ENCODE measurements around the gene GJC3.
"Not testable (repeated sequence)": the region's sequence is repeated elsewhere in the genome, so short reads cannot be mapped to it uniquely, and the experiment has no call there.

GJC3 gene

GRCh38 chr7:99955247-99955646, 25.8 kb upstream of the GJC3 start:
- Histone ChIP-seq H3K36me3 (ENCODE audit: control insufficient read depth in 5 of 5, insufficient read depth in 5 of 5, low read length in 5 of 5) (no peaks in the 10 kb centered on the region), H3K9ac (ENCODE audit: low read length in 5 of 5) (no peak overlapping the region), H3K9me3 (ENCODE audit: control insufficient read depth in 5 of 5, low read length in 5 of 5) (peaks cover 0 to 7% (median 0%) of the 10 kb centered on the region in 5 donors), H3K27me3 (ENCODE audit: control insufficient read depth in 5 of 5, insufficient read depth in 4 of 5, low read length in 5 of 5) (peaks cover 0 to 4% (median 0%) of the 10 kb centered on the region in 5 donors), H3K27ac (ENCODE audit: low read depth, low read length) (no peak overlapping the region), H3K4me3 (ENCODE audit: low read depth in 1 of 5, low read length in 5 of 5) (no peak overlapping the region), H3K4me1 (ENCODE audit: control insufficient read depth in 5 of 5, insufficient read depth in 5 of 5, low read length in 5 of 5) (peaks cover 0 to 4% (median 3%) of the 10 kb centered on the region in 5 donors)

GRCh38 chr7:99954643-99955042, 25.2 kb upstream of the GJC3 start:
- H3K27me3 ChIP-seq (ENCODE audit: control insufficient read depth in 5 of 5, insufficient read depth in 4 of 5, low read length in 5 of 5); H3K4me3 ChIP-seq (ENCODE audit: low read depth in 1 of 5, low read length in 5 of 5); H3K27ac ChIP-seq (ENCODE audit: low read depth, low read length); H3K9me3 ChIP-seq (ENCODE audit: control insufficient read depth in 5 of 5, low read length in 5 of 5); H3K36me3 ChIP-seq (ENCODE audit: control insufficient read depth in 5 of 5, insufficient read depth in 5 of 5, low read length in 5 of 5); H3K4me1 ChIP-seq (ENCODE audit: control insufficient read depth in 5 of 5, insufficient read depth in 5 of 5, low read length in 5 of 5); H3K9ac ChIP-seq (ENCODE audit: low read length in 5 of 5): not testable (repeated sequence)

GRCh38 chr7:99953649-99954048, 24.2 kb upstream of the GJC3 start:
- H3K9me3 ChIP-seq (ENCODE audit: control insufficient read depth in 5 of 5, low read length in 5 of 5): peaks cover 0 to 7% (median 0%) of the 10 kb centered on the region in 5 donors
- peaks cover 0 to 4% (median 3%) of the 10 kb centered on the region in 5 donors for H3K4me1 ChIP-seq (ENCODE audit: control insufficient read depth in 5 of 5, insufficient read depth in 5 of 5, low read length in 5 of 5)
- H3K4me3 ChIP-seq (ENCODE audit: low read depth in 1 of 5, low read length in 5 of 5): no peak overlapping the region
- no peak overlapping the region for H3K9ac ChIP-seq (ENCODE audit: low read length in 5 of 5)
- H3K36me3 ChIP-seq (ENCODE audit: control insufficient read depth in 5 of 5, insufficient read depth in 5 of 5, low read length in 5 of 5): no peaks in the 10 kb centered on the region
- H3K27me3 ChIP-seq (ENCODE audit: control insufficient read depth in 5 of 5, insufficient read depth in 4 of 5, low read length in 5 of 5): no peaks in the 10 kb centered on the region
- no peak overlapping the region for H3K27ac ChIP-seq (ENCODE audit: low read depth, low read length)

GRCh38 chr7:99952649-99953048, 23.2 kb upstream of the GJC3 start:
- not testable (repeated sequence) for H3K4me3 ChIP-seq (ENCODE audit: low read depth in 1 of 5, low read length in 5 of 5); H3K36me3 ChIP-seq (ENCODE audit: control insufficient read depth in 5 of 5, insufficient read depth in 5 of 5, low read length in 5 of 5); H3K4me1 ChIP-seq (ENCODE audit: control insufficient read depth in 5 of 5, insufficient read depth in 5 of 5, low read length in 5 of 5); H3K27me3 ChIP-seq (ENCODE audit: control insufficient read depth in 5 of 5, insufficient read depth in 4 of 5, low read length in 5 of 5); H3K9me3 ChIP-seq (ENCODE audit: control insufficient read depth in 5 of 5, low read length in 5 of 5); H3K9ac ChIP-seq (ENCODE audit: low read length in 5 of 5); H3K27ac ChIP-seq (ENCODE audit: low read depth, low read length)

- not testable (repeated sequence) for H3K9ac ChIP-seq (ENCODE audit: low read length in 5 of 5); H3K36me3 ChIP-seq (ENCODE audit: control insufficient read depth in 5 of 5, insufficient read depth in 5 of 5, low read length in 5 of 5); H3K4me1 ChIP-seq (ENCODE audit: control insufficient read depth in 5 of 5, insufficient read depth in 5 of 5, low read length in 5 of 5)
Measured at GRCh38 chr7:99950819-99951218, 21.4 kb upstream of the GJC3 start.

DNA sequence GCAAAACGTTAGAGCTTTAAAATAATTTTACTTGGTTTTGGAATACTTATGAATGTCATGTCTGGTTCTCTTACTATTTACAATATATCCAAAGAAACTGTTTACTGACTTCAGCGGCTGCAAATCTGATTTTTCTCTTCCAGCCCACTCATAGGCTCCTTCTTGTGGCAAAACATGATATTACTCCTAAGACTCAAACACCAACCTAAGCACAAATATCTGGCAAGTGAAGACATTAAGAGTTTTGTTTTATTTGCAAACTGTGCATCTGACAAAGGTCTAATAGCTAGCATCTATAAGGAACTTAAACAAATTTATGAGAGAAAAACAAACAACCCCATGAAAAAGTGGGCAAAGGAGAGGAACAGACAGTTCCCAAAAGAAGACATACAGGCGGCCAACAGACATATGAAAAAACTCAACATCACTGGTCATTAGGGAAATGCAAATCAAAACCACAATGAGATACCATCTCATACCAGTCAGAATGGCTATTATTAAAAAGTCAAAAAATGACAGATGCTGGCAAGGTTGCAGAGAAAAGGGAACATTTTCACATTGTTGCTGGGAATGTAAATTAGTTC, 20.3 kb upstream of the GJC3 start:
- Histone ChIP-seq H3K4me3 (ENCODE audit: low read depth in 1 of 5, low read length in 5 of 5) (no peak overlapping the region), H3K27ac (ENCODE audit: low read depth, low read length) (no peak overlapping the region), H3K36me3 (ENCODE audit: control insufficient read depth in 5 of 5, insufficient read depth in 5 of 5, low read length in 5 of 5) (no peaks in the 10 kb centered on the region), H3K9ac (ENCODE audit: low read length in 5 of 5) (no peak overlapping the region), H3K4me1 (ENCODE audit: control insufficient read depth in 5 of 5, insufficient read depth in 5 of 5, low read length in 5 of 5) (peaks cover 0 to 4% (median 3%) of the 10 kb centered on the region in 5 donors), H3K27me3 (ENCODE audit: control insufficient read depth in 5 of 5, insufficient read depth in 4 of 5, low read length in 5 of 5) (peaks cover 0 to 3% (median 0%) of the 10 kb centered on the region in 5 donors), H3K9me3 (ENCODE audit: control insufficient read depth in 5 of 5, low read length in 5 of 5) (peaks cover 0 to 7% (median 0%) of the 10 kb centered on the region in 5 donors)

More at GRCh38 chr7:99950819-99951218, 21.4 kb upstream of the GJC3 start:
- not testable (repeated sequence) for H3K27me3 ChIP-seq (ENCODE audit: control insufficient read depth in 5 of 5, insufficient read depth in 4 of 5, low read length in 5 of 5); H3K9me3 ChIP-seq (ENCODE audit: control insufficient read depth in 5 of 5, low read length in 5 of 5); H3K27ac ChIP-seq (ENCODE audit: low read depth, low read length); H3K4me3 ChIP-seq (ENCODE audit: low read depth in 1 of 5, low read length in 5 of 5)

- H3K9me3 ChIP-seq (ENCODE audit: control insufficient read depth in 5 of 5, low read length in 5 of 5): peaks cover 0 to 7% (median 0%) of the 10 kb centered on the region in 5 donors
- H3K36me3 ChIP-seq (ENCODE audit: control insufficient read depth in 5 of 5, insufficient read depth in 5 of 5, low read length in 5 of 5): no peaks in the 10 kb centered on the region
- H3K4me3 ChIP-seq (ENCODE audit: low read depth in 1 of 5, low read length in 5 of 5): no peak overlapping the region
- no peaks in the 10 kb centered on the region for H3K4me1 ChIP-seq (ENCODE audit: control insufficient read depth in 5 of 5, insufficient read depth in 5 of 5, low read length in 5 of 5)
- no peak overlapping the region for H3K9ac ChIP-seq (ENCODE audit: low read length in 5 of 5)
- peaks cover 0 to 4% (median 0%) of the 10 kb centered on the region in 5 donors for H3K27me3 ChIP-seq (ENCODE audit: control insufficient read depth in 5 of 5, insufficient read depth in 4 of 5, low read length in 5 of 5)
- H3K27ac ChIP-seq (ENCODE audit: low read depth, low read length): no peak overlapping the region
Measured at GRCh38 chr7:99947608-99948007, 18.2 kb upstream of the GJC3 start.

GRCh38 chr7:99944497-99945070, 15.2 kb upstream of the GJC3 start:
- H3K9ac ChIP-seq (ENCODE audit: low read length in 5 of 5): no peak overlapping the region
- no peaks in the 10 kb centered on the region for H3K9me3 ChIP-seq (ENCODE audit: control insufficient read depth in 5 of 5, low read length in 5 of 5)
- no peaks in the 10 kb centered on the region for H3K4me1 ChIP-seq (ENCODE audit: control insufficient read depth in 5 of 5, insufficient read depth in 5 of 5, low read length in 5 of 5)
- H3K36me3 ChIP-seq (ENCODE audit: control insufficient read depth in 5 of 5, insufficient read depth in 5 of 5, low read length in 5 of 5): no peaks in the 10 kb centered on the region
- no peak overlapping the region for H3K4me3 ChIP-seq (ENCODE audit: low read depth in 1 of 5, low read length in 5 of 5)
- no peak overlapping the region for H3K27ac ChIP-seq (ENCODE audit: low read depth, low read length)
- H3K27me3 ChIP-seq (ENCODE audit: control insufficient read depth in 5 of 5, insufficient read depth in 4 of 5, low read length in 5 of 5): peaks cover 0 to 7% (median 0%) of the 10 kb centered on the region in 5 donors

DNA sequence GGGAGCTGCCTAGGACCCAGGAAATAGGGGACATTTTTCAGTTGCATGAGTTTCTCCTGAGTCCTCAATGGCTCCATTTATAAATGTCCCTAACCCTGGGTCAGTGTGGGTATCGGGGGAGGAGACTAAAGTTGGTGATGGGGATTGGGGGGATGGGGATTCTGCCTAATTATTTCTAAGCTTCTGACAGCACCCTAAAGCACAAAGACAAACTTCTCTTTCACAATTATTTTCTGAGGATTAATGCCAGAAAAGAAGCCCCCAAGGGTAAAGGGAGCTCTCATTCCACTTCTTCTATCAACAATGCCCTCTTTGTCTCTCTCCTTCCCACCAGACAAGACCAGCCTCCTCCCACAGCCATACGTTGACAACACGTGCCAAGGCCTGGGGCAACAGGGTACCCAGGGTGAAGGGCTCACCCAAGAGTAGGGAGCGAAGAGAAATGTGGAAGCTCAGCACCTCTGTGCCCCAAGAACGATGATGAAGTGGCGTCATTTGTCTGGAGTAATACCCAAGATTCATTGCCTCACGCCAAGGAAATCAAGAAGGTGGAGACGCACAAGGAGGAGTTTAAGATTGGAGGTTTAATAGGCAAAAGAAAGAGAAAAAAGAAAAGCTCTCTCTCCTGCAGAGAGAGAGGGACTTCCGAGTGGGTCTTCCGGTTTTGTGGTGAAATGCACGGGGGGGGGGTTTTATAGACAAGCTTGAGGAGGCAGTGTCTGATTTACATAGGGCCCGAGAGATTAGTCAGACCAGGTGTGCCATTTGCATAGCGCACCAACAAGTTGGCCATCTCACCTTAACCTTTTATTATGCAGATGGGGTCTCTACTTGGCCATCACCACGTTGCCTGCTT, 14.4 kb upstream of the GJC3 start:
- H3K4me3 ChIP-seq (ENCODE audit: low read depth in 1 of 5, low read length in 5 of 5): no peak overlapping the region
- no peak overlapping the region for H3K9ac ChIP-seq (ENCODE audit: low read length in 5 of 5)
- H3K9me3 ChIP-seq (ENCODE audit: control insufficient read depth in 5 of 5, low read length in 5 of 5): peaks cover 0 to 3% (median 0%) of the 10 kb centered on the region in 5 donors
- no peaks in the 10 kb centered on the region for H3K36me3 ChIP-seq (ENCODE audit: control insufficient read depth in 5 of 5, insufficient read depth in 5 of 5, low read length in 5 of 5)
- H3K27ac ChIP-seq (ENCODE audit: low read depth, low read length): no peak overlapping the region
- peaks cover 0 to 7% (median 0%) of the 10 kb centered on the region in 5 donors for H3K27me3 ChIP-seq (ENCODE audit: control insufficient read depth in 5 of 5, insufficient read depth in 4 of 5, low read length in 5 of 5)
- no peaks in the 10 kb centered on the region for H3K4me1 ChIP-seq (ENCODE audit: control insufficient read depth in 5 of 5, insufficient read depth in 5 of 5, low read length in 5 of 5)

GRCh38 chr7:99938296-99938695, 8.9 kb upstream of the GJC3 start:
- Histone ChIP-seq H3K27ac (ENCODE audit: low read depth, low read length) (no peak overlapping the region), H3K36me3 (ENCODE audit: control insufficient read depth in 5 of 5, insufficient read depth in 5 of 5, low read length in 5 of 5) (no peaks in the 10 kb centered on the region), H3K27me3 (ENCODE audit: control insufficient read depth in 5 of 5, insufficient read depth in 4 of 5, low read length in 5 of 5) (peaks cover 3 to 14% (median 8%) of the 10 kb centered on the region in 5 donors), H3K9me3 (ENCODE audit: control insufficient read depth in 5 of 5, low read length in 5 of 5) (peaks cover 2 to 11% (median 6%) of the 10 kb centered on the region in 5 donors), H3K4me1 (ENCODE audit: control insufficient read depth in 5 of 5, insufficient read depth in 5 of 5, low read length in 5 of 5) (no peaks in the 10 kb centered on the region), H3K9ac (ENCODE audit: low read length in 5 of 5) (no peak overlapping the region), H3K4me3 (ENCODE audit: low read depth in 1 of 5, low read length in 5 of 5) (no peak overlapping the region)
